GM23338 (cell line): Measurements from ENCODE around the gene CNPY2. TPM values are rescaled to one million over a fixed set of nuclear protein-coding genes. Genes with fewer than 3 reads are reported as not detected.

ENCODE experiments used
- ATAC-seq: fragments of 200-7000 bp; cut with Tn5 transposase; 3 replicates; pipeline ENCODE4 v1.9.1; 2020
- DNase-seq: peaks from one replicate; pipeline ENCODE4 v3.0.0-alpha.2; 2015; ENCODE audit warnings: low spot score
- H2AFZ ChIP-seq: fragments of 200-600 bp; sonication (generic); 2 replicates; pipeline ENCODE4 v1.8.0; 2016; ENCODE audit warnings: antibody characterized with exemption, mild to moderate bottlenecking, moderate library complexity
- H3F3A ChIP-seq: fragments of 200-600 bp; sonication (generic); replicated peaks from 2 replicates; pipeline ENCODE4 v1.8.0; 2017; ENCODE audit warnings: antibody characterized with exemption, mixed run types, low read depth
- H3K27ac ChIP-seq: fragments of 200-600 bp; sonication (generic); 2 replicates; pipeline ENCODE4 v1.6.1; 2016; ENCODE audit warnings: low read depth
- H3K27me3 ChIP-seq: fragments of 200-600 bp; sonication (generic); 2 replicates; pipeline ENCODE4 v1.8.0; 2016; ENCODE audit warnings: mild to moderate bottlenecking, mixed run types, moderate library complexity; ENCODE audit not compliant: insufficient read depth
- H3K36me3 ChIP-seq: fragments of 200-600 bp; sonication (generic); 2 replicates; pipeline ENCODE4 v1.8.0; 2016; ENCODE audit warnings: mild to moderate bottlenecking; ENCODE audit not compliant: insufficient read depth
- H3K4me1 ChIP-seq: fragments of 200-600 bp; sonication (generic); 2 replicates; pipeline ENCODE4 v1.8.0; 2016; ENCODE audit warnings: mild to moderate bottlenecking, moderate library complexity; ENCODE audit not compliant: insufficient read depth
- H3K4me2 ChIP-seq: fragments of 200-600 bp; sonication (generic); 2 replicates; pipeline ENCODE4 v1.7.1; 2017; ENCODE audit warnings: mixed run types
- H3K4me3 ChIP-seq: fragments of 200-600 bp; sonication (generic); 2 replicates; pipeline ENCODE4 v1.6.1; 2016; ENCODE audit warnings: mixed run types
- H3K79me2 ChIP-seq: fragments of 200-600 bp; sonication (generic); replicated peaks from 2 replicates; pipeline ENCODE4 v1.8.0; 2017; ENCODE audit warnings: mild to moderate bottlenecking; ENCODE audit not compliant: insufficient read depth
- H3K9me2 ChIP-seq: fragments of 200-600 bp; sonication (generic); 2 replicates; pipeline ENCODE4 v1.8.0; 2017; ENCODE audit not compliant: insufficient read depth
- H4K20me1 ChIP-seq: fragments of 200-600 bp; sonication (generic); replicated peaks from 2 replicates; pipeline ENCODE4 v1.8.0; 2017; ENCODE audit warnings: mild to moderate bottlenecking; ENCODE audit not compliant: insufficient read depth
- H3K27ac Mint-ChIP-seq: 2 replicates; pipeline ENCODE4 v1.8.0; 2020; ENCODE audit warnings: inconsistent platforms, mild to moderate bottlenecking, moderate library complexity, mixed read lengths
- H3K27me3 Mint-ChIP-seq: 3 replicates; pipeline ENCODE4 v1.8.0; 2022; ENCODE audit warnings: low read depth, mild to moderate bottlenecking, moderate library complexity, mixed read lengths, inconsistent platforms; ENCODE audit not compliant: insufficient read depth, poor library complexity
- H3K36me3 Mint-ChIP-seq: 3 replicates; pipeline ENCODE4 v1.8.0; 2021; ENCODE audit warnings: low read depth, mild to moderate bottlenecking, inconsistent platforms, moderate library complexity, mixed read lengths
- H3K4me1 Mint-ChIP-seq: 3 replicates; pipeline ENCODE4 v1.8.0; 2020; ENCODE audit warnings: mild to moderate bottlenecking, inconsistent platforms, mixed read lengths
- H3K4me3 Mint-ChIP-seq: 3 replicates; pipeline ENCODE4 v1.8.0; 2021; ENCODE audit warnings: moderate library complexity, mild to moderate bottlenecking, inconsistent platforms, mixed read lengths
- H3K9me3 Mint-ChIP-seq: 3 replicates; pipeline ENCODE4 v1.8.0; 2020; ENCODE audit warnings: moderate library complexity, mild to moderate bottlenecking, inconsistent platforms, mixed read lengths
- CREB1 ChIP-seq: fragments of 250-450 bp; sonication (Bioruptor Pico); IDR thresholded peaks from 2 replicates; pipeline ENCODE4 v1.5.0; 2020; ENCODE audit warnings: low read depth, mild to moderate bottlenecking, moderate library complexity
- EZH2 ChIP-seq: fragments of 200-600 bp; sonication (generic); IDR thresholded peaks from one replicate; pipeline ENCODE4 v1.8.0; 2017; ENCODE audit warnings: antibody characterized with exemption, mild to moderate bottlenecking, low read depth; ENCODE audit not compliant: unreplicated experiment
- EZH2phosphoT487 ChIP-seq: fragments of 200-600 bp; sonication (generic); IDR thresholded peaks from one replicate; pipeline ENCODE4 v1.8.1; 2018; ENCODE audit warnings: antibody characterized with exemption; ENCODE audit not compliant: unreplicated experiment
- JUNB ChIP-seq: IDR thresholded peaks from one replicate; pipeline ENCODE4 v1.6.1; 2016; ENCODE audit warnings: antibody characterized with exemption; ENCODE audit not compliant: unreplicated experiment
- NANOG ChIP-seq: IDR thresholded peaks from 2 replicates; pipeline ENCODE4 v1.6.1; 2016; ENCODE audit warnings: antibody characterized with exemption, borderline replicate concordance
- POLR2AphosphoS5 ChIP-seq: IDR thresholded peaks from 2 replicates; pipeline ENCODE4 v1.6.1; 2016; ENCODE audit warnings: antibody characterized with exemption, low read depth
- STAT1 ChIP-seq: IDR thresholded peaks from one replicate; pipeline ENCODE4 v1.6.1; 2016; ENCODE audit warnings: antibody characterized with exemption; ENCODE audit not compliant: unreplicated experiment
- ZNF114 ChIP-seq: fragments of 250-450 bp; sonication (Bioruptor Pico); IDR thresholded peaks from 2 replicates; pipeline ENCODE4 v1.5.0; 2020; ENCODE audit warnings: mild to moderate bottlenecking, moderate library complexity
- ZNF331 ChIP-seq: fragments of 250-450 bp; sonication (Bioruptor Pico); IDR thresholded peaks from 2 replicates; pipeline ENCODE4 v1.5.0; 2020; ENCODE audit warnings: low read depth, mild to moderate bottlenecking, moderate library complexity
- ZNF462 ChIP-seq: fragments of 250-450 bp; sonication (Bioruptor Pico); IDR thresholded peaks from 2 replicates; pipeline ENCODE4 v1.5.0; 2020; ENCODE audit warnings: mild to moderate bottlenecking, moderate library complexity
- polyA plus RNA-seq: library from polyadenylated mRNA; unstranded; fragments of >200 nt; fragmentation: Nextera tagmentation; extraction: Ambion mirVana; gene quantifications from 2 replicates; pipeline ENCODE4 v1.2.1, GENCODE V29; 2016
- total RNA-seq: library from RNA; depleted of rRNA; stranded (reverse); fragments of >200 nt; shearing (Covaris generic); gene quantifications from 2 replicates; pipeline ENCODE4 v1.2.3, GENCODE V29; 2014
- TF ChIP-seq, protein P1 (sequence below), 2 experiments: fragments of 200-600 bp in 1 of 2; sonication (generic) in 1 of 2; conservative IDR thresholded peaks; 2 replicates each; pipeline versions ENCODE4 v1.5.1 to v1.6.1; 2016 to 2017; ENCODE audit warnings: antibody characterized with exemption in 2 of 2, low read depth in 2 of 2, mild to moderate bottlenecking in 2 of 2, moderate library complexity in 1 of 2
- TF ChIP-seq, protein P2 (sequence below): IDR thresholded peaks from 2 replicates; pipeline ENCODE4 v1.6.1; 2016; ENCODE audit warnings: antibody characterized with exemption
- TF ChIP-seq, protein P3 (sequence below): IDR thresholded peaks from one replicate; pipeline ENCODE4 v1.6.1; 2018; ENCODE audit warnings: antibody characterized with exemption; ENCODE audit not compliant: unreplicated experiment

The CNPY2 gene
- total and polyA plus RNA-seq, 2 experiments from 2014 or later, result 119 to 316 TPM

- Histone ChIP-seq H3F3A (peaks cover 5% of the 10 kb centered on the region; the same call in 1 of the 2 replicates), H3K4me1 (peaks cover 8% of the 10 kb centered on the region), H3K27me3 (no peaks in the 10 kb centered on the region), H4K20me1 (no peaks in the 10 kb centered on the region), H3K36me3 (no peaks in the 10 kb centered on the region), H3K27ac (no peak overlapping the region), H3K9me2 (no peaks in the 10 kb centered on the region), H2AFZ (no peak overlapping the region), H3K4me2 (no peak overlapping the region), H3K79me2 (peaks cover 14% of the 10 kb centered on the region), H3K4me3 (no peak overlapping the region)
- peak overlapping the region; percentile 98 for H3K27ac Mint-ChIP-seq
- peaks cover 5% of the 10 kb centered on the region for H3K27me3 Mint-ChIP-seq
- H3K4me1 Mint-ChIP-seq, result peaks cover 11% of the 10 kb centered on the region
- peak overlapping the region; percentile 94 for H3K4me3 Mint-ChIP-seq
- H3K36me3 Mint-ChIP-seq, result peaks cover 3% of the 10 kb centered on the region; the same call in 1 of the 3 replicates
- no peak for DNase-seq
- no peak for ATAC-seq
- TF ChIP-seq EZH2phosphoT487 (no peak), STAT1 (no peak), EZH2 (no peak), CREB1 (CRISPR knock-in tag) (no peak), ZNF114 (no peak), JUNB (no peak), NANOG (no peak), ZNF331 (CRISPR knock-in tag) (no peak), ZNF462 (CRISPR knock-in tag) (no peak), POLR2AphosphoS5 (no peak)
- TF ChIP-seq, protein P1, sequence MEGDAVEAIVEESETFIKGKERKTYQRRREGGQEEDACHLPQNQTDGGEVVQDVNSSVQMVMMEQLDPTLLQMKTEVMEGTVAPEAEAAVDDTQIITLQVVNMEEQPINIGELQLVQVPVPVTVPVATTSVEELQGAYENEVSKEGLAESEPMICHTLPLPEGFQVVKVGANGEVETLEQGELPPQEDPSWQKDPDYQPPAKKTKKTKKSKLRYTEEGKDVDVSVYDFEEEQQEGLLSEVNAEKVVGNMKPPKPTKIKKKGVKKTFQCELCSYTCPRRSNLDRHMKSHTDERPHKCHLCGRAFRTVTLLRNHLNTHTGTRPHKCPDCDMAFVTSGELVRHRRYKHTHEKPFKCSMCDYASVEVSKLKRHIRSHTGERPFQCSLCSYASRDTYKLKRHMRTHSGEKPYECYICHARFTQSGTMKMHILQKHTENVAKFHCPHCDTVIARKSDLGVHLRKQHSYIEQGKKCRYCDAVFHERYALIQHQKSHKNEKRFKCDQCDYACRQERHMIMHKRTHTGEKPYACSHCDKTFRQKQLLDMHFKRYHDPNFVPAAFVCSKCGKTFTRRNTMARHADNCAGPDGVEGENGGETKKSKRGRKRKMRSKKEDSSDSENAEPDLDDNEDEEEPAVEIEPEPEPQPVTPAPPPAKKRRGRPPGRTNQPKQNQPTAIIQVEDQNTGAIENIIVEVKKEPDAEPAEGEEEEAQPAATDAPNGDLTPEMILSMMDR (conservative IDR thresholded peaks at IDR 0.05; ENCODE audit: low read depth in 2 of 2), result no peak
- TF ChIP-seq, protein P2, sequence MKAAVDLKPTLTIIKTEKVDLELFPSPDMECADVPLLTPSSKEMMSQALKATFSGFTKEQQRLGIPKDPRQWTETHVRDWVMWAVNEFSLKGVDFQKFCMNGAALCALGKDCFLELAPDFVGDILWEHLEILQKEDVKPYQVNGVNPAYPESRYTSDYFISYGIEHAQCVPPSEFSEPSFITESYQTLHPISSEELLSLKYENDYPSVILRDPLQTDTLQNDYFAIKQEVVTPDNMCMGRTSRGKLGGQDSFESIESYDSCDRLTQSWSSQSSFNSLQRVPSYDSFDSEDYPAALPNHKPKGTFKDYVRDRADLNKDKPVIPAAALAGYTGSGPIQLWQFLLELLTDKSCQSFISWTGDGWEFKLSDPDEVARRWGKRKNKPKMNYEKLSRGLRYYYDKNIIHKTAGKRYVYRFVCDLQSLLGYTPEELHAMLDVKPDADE, result no peak
- TF ChIP-seq, protein P3, sequence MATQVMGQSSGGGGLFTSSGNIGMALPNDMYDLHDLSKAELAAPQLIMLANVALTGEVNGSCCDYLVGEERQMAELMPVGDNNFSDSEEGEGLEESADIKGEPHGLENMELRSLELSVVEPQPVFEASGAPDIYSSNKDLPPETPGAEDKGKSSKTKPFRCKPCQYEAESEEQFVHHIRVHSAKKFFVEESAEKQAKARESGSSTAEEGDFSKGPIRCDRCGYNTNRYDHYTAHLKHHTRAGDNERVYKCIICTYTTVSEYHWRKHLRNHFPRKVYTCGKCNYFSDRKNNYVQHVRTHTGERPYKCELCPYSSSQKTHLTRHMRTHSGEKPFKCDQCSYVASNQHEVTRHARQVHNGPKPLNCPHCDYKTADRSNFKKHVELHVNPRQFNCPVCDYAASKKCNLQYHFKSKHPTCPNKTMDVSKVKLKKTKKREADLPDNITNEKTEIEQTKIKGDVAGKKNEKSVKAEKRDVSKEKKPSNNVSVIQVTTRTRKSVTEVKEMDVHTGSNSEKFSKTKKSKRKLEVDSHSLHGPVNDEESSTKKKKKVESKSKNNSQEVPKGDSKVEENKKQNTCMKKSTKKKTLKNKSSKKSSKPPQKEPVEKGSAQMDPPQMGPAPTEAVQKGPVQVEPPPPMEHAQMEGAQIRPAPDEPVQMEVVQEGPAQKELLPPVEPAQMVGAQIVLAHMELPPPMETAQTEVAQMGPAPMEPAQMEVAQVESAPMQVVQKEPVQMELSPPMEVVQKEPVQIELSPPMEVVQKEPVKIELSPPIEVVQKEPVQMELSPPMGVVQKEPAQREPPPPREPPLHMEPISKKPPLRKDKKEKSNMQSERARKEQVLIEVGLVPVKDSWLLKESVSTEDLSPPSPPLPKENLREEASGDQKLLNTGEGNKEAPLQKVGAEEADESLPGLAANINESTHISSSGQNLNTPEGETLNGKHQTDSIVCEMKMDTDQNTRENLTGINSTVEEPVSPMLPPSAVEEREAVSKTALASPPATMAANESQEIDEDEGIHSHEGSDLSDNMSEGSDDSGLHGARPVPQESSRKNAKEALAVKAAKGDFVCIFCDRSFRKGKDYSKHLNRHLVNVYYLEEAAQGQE, result no peak
- H3K9me3 Mint-ChIP-seq, result no peaks in the 10 kb centered on the region
Observed at GRCh38 chr12:56361487-56362129, 45.8 kb upstream of the CNPY2 start.
